Osteoblast (primary cell): ENCODE measurements around the gene GFOD2. TPM values are rescaled to one million over a fixed set of nuclear protein-coding genes. Genes with fewer than 3 reads are reported as not detected.

ENCODE experiments used
- DNase-seq: peaks from one replicate; pipeline ENCODE4 v3.0.0; 2011; ENCODE audit warnings: low spot score, mixed read lengths; ENCODE audit not compliant: insufficient read length; ENCODE audit errors: missing footprints
- H2AFZ ChIP-seq: 2 replicates; pipeline ENCODE4 v1.6.0; 2011; ENCODE audit warnings: mild to moderate bottlenecking, low read length
- H3K27ac ChIP-seq: 2 replicates; pipeline ENCODE4 v1.5.1; 2011; ENCODE audit warnings: mild to moderate bottlenecking, low read depth, low read length, moderate library complexity
- H3K27me3 ChIP-seq: 2 replicates; pipeline ENCODE4 v1.6.0; 2012; ENCODE audit warnings: mild to moderate bottlenecking, control low read depth, inconsistent platforms, low read length, moderate library complexity; ENCODE audit not compliant: insufficient read depth
- H3K36me3 ChIP-seq: 2 replicates; pipeline ENCODE4 v1.5.1; 2011; ENCODE audit warnings: mild to moderate bottlenecking, low read length, control low read depth, moderate library complexity; ENCODE audit not compliant: insufficient read depth
- H3K4me1 ChIP-seq: 2 replicates; pipeline ENCODE4 v1.5.1; 2011; ENCODE audit warnings: mild to moderate bottlenecking, low read length, control low read depth, moderate library complexity; ENCODE audit not compliant: insufficient read depth
- H3K4me2 ChIP-seq: 2 replicates; pipeline ENCODE4 v1.6.0; 2011; ENCODE audit warnings: mild to moderate bottlenecking, low read length; ENCODE audit not compliant: insufficient read depth
- H3K4me3 ChIP-seq: fragments of 200-600 bp; sonication (generic); 3 replicates; pipeline ENCODE4 v1.5.1; 2012; ENCODE audit warnings: mild to moderate bottlenecking, low read length, inconsistent platforms; ENCODE audit not compliant: insufficient read depth
- H3K79me2 ChIP-seq: 2 replicates; pipeline ENCODE4 v1.6.0; 2012; ENCODE audit warnings: mild to moderate bottlenecking, low read length, control low read depth, inconsistent platforms; ENCODE audit not compliant: insufficient read depth
- H3K9me3 ChIP-seq: 2 replicates; pipeline ENCODE4 v1.5.1; 2011; ENCODE audit warnings: low read depth, low read length, control low read depth
- H4K20me1 ChIP-seq: 2 replicates; pipeline ENCODE4 v1.6.0; 2012; ENCODE audit warnings: mild to moderate bottlenecking, low read length, control low read depth; ENCODE audit not compliant: insufficient read depth
- CTCF ChIP-seq: IDR thresholded peaks from 2 replicates; pipeline ENCODE4 v1.5.1; 2011; ENCODE audit warnings: mild to moderate bottlenecking, low read depth, low read length, moderate library complexity; ENCODE audit errors: extremely low read depth
- total RNA-seq: library from RNA; depleted of rRNA; stranded (reverse); fragments of >200 nt; gene quantifications from 2 replicates; pipeline ENCODE4 v1.2.3, GENCODE V29; 2012

Gene GFOD2
- total RNA-seq, 1 donor = 15.9 TPM

DNA sequence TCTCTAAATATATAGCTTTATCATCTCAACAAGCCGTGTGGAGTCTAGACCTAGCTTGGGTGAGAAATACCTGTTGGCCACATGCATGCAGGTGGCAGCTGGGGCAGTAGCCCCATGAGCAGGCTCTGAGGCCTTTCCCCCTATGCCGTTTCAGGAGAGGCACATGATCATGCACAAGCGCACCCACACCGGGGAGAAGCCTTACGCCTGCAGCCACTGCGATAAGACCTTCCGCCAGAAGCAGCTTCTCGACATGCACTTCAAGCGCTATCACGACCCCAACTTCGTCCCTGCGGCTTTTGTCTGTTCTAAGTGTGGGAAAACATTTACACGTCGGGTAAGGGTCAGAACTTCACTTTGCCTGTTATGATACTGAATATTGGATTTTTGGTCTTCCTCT lies 90.9 kb downstream of the GFOD2 start:
- Histone ChIP-seq H3K4me2 (no peak overlapping the region), H3K4me3 (no peak overlapping the region), H3K27ac (no peak overlapping the region), H3K9me3 (no peaks in the 10 kb centered on the region), H3K4me1 (no peaks in the 10 kb centered on the region), H2AFZ (no peak overlapping the region), H4K20me1 (no peaks in the 10 kb centered on the region), H3K27me3 (no peaks in the 10 kb centered on the region), H3K36me3 (peaks cover 36% of the 10 kb centered on the region), H3K79me2 (no peaks in the 10 kb centered on the region)
- DNase-seq = no peak
- TF ChIP-seq CTCF = no peak

Other genes with a start within 250 kb of the GFOD2 start
- 146 and 158 TPM in 2 replicates for gene ATP6V0D1, start 238.2 kb downstream of the GFOD2 start, total RNA-seq
- not detected in 2 replicates for gene AGRP, start 235.8 kb downstream of the GFOD2 start, total RNA-seq
- 36.6 and 38.0 TPM in 2 replicates for gene RIPOR1, start 190.5 kb downstream of the GFOD2 start, total RNA-seq
- gene CTCF, start 156.8 kb downstream of the GFOD2 start, total RNA-seq = 29.3 and 31.8 TPM in 2 replicates
- under 0.01 TPM in 2 replicates for gene CARMIL2, start 74.2 kb downstream of the GFOD2 start, total RNA-seq
- 16.5 and 18.8 TPM in 2 replicates for gene ACD, start 59.1 kb downstream of the GFOD2 start, total RNA-seq
- 2.4 and 2.9 TPM in 2 replicates for gene PARD6A, start 58.4 kb downstream of the GFOD2 start, total RNA-seq
- gene ENKD1, start 52.6 kb downstream of the GFOD2 start, total RNA-seq = 13.3 and 15.9 TPM in 2 replicates
- gene C16orf86, start 52.5 kb downstream of the GFOD2 start, total RNA-seq = 6.2 and 6.9 TPM in 2 replicates
- 5.4 and 5.6 TPM in 2 replicates for gene RANBP10, start 87.2 kb upstream of the GFOD2 start, total RNA-seq
- 0.88 and 1.8 TPM in 2 replicates for gene TSNAXIP1, start 87.6 kb upstream of the GFOD2 start, total RNA-seq
- gene THAP11, start 123.0 kb upstream of the GFOD2 start, total RNA-seq = 23.6 and 25.7 TPM in 2 replicates
- 203 TPM in 2 replicates for gene NUTF2, start 127.6 kb upstream of the GFOD2 start, total RNA-seq
- 24.2 and 25.6 TPM in 2 replicates for gene CENPT, start 128.4 kb upstream of the GFOD2 start, total RNA-seq
- 45.7 and 60.8 TPM in 2 replicates for gene EDC4, start 153.7 kb upstream of the GFOD2 start, total RNA-seq
- 0.29 TPM in 1 of 2 replicates, not detected in the other for gene NRN1L, start 165.6 kb upstream of the GFOD2 start, total RNA-seq
- 16.8 and 18.5 TPM in 2 replicates for gene PSKH1, start 173.9 kb upstream of the GFOD2 start, total RNA-seq
- gene CTRL, start 212.5 kb upstream of the GFOD2 start, total RNA-seq = 0.36 and 0.59 TPM in 2 replicates
- gene PSMB10, start 217.5 kb upstream of the GFOD2 start, total RNA-seq = 44.5 and 47.0 TPM in 2 replicates
- 6.9 and 8.8 TPM in 2 replicates for gene LCAT, start 224.8 kb upstream of the GFOD2 start, total RNA-seq
- gene SLC12A4, start 249.3 kb upstream of the GFOD2 start, total RNA-seq = 79.3 and 82.2 TPM in 2 replicates